Ureter (tissue), 1 donor: ENCODE measurements around the gene CLTC. TPM values are rescaled to one million over a fixed set of nuclear protein-coding genes. Genes with fewer than 3 reads are reported as not detected.
"Not testable (repeated sequence)": the region's sequence is repeated elsewhere in the genome, so short reads cannot be mapped to it uniquely, and the experiment has no call there.

Experiments
- DNase-seq: peaks from one replicate; pipeline ENCODE4 v3.0.0-alpha.2; 2020; ENCODE audit warnings: low spot score
- total RNA-seq: library from RNA; stranded (reverse); gene quantifications from one replicate; pipeline ENCODE4 v1.2.4, GENCODE V29; 2023
- donor health status: DM: yes; HTN: yes; CAD: no.

Gene CLTC
- total RNA-seq: 293 TPM

GRCh38 chr17:59619298-59620063 lies at the start of gene CLTC:
CLTC (plus strand) TSS chr17:59619895; CDS start chr17:59620132, 237 bp downstream.
- peak; percentile 94 for DNase-seq

GRCh38 chr17:59572301-59572924 lies 47.3 kb upstream of the CLTC start:
- no peak for DNase-seq

- not testable (repeated sequence) for DNase-seq
These were observed 35.5 kb upstream of the CLTC start for GRCh38 chr17:59584168-59584567.

- no peak for DNase-seq
These were observed 19.5 kb upstream of the CLTC start for GRCh38 chr17:59600169-59600568.

GRCh38 chr17:59601130-59601529 lies 18.6 kb upstream of the CLTC start:
- no peak for DNase-seq

GRCh38 chr17:59607061-59607460 lies 12.6 kb upstream of the CLTC start:
- DNase-seq: no peak

- no peak for DNase-seq
These were observed 11.8 kb upstream of the CLTC start for GRCh38 chr17:59607817-59608403.

- no peak for DNase-seq
These were observed 8.2 kb upstream of the CLTC start for GRCh38 chr17:59611503-59611902.

- no peak for DNase-seq
These were observed 3.3 kb upstream of the CLTC start for GRCh38 chr17:59616253-59616920.

- no peak for DNase-seq
These were observed 2.5 kb upstream of the CLTC start for GRCh38 chr17:59617156-59617732.

- no peak for DNase-seq
These were observed 729 bp upstream of the CLTC start for GRCh38 chr17:59619035-59619297.

GRCh38 chr17:59620064-59620359 lies 317 bp downstream of the CLTC start:
- no peak for DNase-seq

GRCh38 chr17:59620518-59621259 lies 994 bp downstream of the CLTC start:
- DNase-seq: peak; percentile 50

GRCh38 chr17:59621771-59622170 lies 2.1 kb downstream of the CLTC start:
- no peak for DNase-seq

- DNase-seq: no peak
These were observed 3.5 kb downstream of the CLTC start for GRCh38 chr17:59623151-59623550.

- DNase-seq: no peak
These were observed 7.1 kb downstream of the CLTC start for GRCh38 chr17:59626756-59627155.

- DNase-seq: no peak
These were observed 7.6 kb downstream of the CLTC start for GRCh38 chr17:59627274-59627673.

GRCh38 chr17:59627770-59628171 lies 8.1 kb downstream of the CLTC start:
- DNase-seq: no peak

- DNase-seq: no peak
These were observed 9.5 kb downstream of the CLTC start for GRCh38 chr17:59629174-59629573.

GRCh38 chr17:59631276-59631675 lies 11.6 kb downstream of the CLTC start:
- DNase-seq: no peak

GRCh38 chr17:59632398-59632797 lies 12.7 kb downstream of the CLTC start:
- no peak for DNase-seq
